ELF-1 (cell line): ENCODE measurements around the gene ARID3A.

ENCODE experiments used
- DNase-seq: peaks from one replicate; pipeline ENCODE4 v3.0.0-alpha.2; 2016; ENCODE audit warnings: low read depth, low spot score

ARID3A gene

GRCh38 chr19:960601-960938, 34.7 kb downstream of the ARID3A start:
- DNase-seq = no peak

DNA sequence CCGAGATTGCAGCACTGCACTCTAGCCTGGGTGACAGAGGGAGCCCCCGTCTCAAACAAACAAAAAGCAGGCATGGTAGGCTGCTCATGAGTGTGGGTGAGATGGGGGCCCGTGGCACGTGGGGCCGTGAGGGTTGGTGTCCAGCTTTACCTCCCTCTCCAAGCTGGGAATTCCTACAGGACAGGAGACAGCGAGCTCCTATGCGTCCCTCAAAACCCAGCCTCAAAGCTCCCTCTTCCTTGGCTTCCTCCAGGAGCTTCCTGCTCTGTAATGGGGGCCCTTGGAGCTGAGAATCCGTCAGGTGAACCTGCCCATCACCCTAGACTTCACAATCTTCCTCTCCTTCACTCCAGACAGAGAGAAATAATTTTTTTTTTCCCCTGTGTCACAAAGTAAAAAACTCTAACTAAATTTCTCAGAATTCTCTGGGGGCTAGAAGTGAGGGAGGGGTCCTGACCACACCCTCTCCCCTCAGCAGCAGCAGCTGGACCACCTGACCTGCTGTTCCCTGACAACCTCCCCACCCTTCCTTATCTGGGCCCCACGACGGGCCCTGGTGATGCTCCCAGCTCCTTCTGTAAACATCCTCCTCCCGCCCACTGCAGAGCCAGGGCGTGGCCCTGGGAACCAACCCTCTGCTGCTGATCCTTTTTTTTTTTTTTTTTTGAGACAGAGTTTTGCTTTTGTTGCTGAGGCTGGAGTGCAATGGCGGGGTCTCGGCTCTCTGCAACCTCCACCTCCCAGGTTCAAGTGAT, 36.2 kb downstream of the ARID3A start:
- peak; percentile 32 for DNase-seq

DNA sequence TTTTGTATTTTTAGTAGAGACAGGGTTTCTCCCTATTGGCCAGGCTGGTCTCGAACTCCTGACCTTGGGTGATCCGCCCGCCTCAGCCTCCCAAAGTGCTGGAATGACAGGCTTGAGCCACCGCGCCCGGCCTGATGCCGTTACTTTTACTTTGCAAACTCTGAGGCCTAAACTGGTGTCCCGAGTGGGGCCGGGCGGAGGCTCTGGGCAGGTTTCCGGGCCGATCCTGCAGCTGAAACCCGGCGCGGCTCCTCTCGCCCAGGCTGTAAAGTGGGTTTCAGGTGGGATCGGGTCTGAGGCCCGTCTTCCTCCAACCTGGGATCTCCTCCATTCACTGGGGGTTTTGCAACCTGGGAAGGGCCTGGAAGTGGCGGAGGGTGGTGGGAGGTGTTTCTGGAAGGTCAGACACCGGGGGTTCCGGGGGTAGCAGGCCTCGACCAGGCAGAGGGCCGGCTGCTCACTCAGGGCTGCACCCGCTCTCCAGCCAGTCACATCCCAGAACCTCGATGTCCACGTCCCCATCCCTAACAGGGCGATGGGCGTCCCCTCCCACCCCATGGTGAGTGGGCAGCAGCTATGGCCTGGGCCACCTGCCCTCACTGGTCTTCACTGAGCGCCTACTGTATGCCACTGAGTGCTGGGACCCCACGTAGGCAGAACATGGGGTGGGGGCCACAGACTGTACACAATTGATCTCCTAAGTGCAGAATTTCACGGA, 37.0 kb downstream of the ARID3A start:
- DNase-seq = no peak

DNA sequence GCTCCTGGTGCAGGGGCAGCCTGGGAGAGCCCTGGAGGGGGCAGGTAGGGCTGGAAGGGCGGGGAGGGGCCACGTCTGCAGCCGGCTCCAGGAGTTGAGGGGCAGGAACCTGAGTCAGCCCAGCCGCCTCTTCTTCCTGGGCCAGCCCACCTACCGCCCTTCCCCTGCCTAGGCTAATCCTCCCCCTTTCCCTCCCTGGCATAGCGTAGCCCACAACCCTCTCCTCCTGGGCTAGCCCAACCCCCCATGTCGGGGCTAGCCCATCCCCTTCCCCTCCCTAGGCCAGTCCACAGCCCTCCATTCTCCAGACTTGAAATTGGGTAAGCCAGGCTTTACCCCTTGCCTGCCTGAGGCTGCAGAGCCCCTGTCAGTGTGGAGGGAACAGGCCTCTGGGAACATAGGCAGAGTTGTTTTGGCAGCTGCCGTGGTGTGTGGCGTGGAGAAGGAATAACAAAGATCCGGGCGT, 37.7 kb downstream of the ARID3A start:
- DNase-seq = peak; percentile 69

GRCh38 chr19:964116-964520, 38.3 kb downstream of the ARID3A start:
- no peak for DNase-seq

- DNase-seq = no peak
These were observed 39.2 kb downstream of the ARID3A start for GRCh38 chr19:964761-965694.

GRCh38 chr19:966485-967088, 40.8 kb downstream of the ARID3A start:
- DNase-seq = no peak

DNA sequence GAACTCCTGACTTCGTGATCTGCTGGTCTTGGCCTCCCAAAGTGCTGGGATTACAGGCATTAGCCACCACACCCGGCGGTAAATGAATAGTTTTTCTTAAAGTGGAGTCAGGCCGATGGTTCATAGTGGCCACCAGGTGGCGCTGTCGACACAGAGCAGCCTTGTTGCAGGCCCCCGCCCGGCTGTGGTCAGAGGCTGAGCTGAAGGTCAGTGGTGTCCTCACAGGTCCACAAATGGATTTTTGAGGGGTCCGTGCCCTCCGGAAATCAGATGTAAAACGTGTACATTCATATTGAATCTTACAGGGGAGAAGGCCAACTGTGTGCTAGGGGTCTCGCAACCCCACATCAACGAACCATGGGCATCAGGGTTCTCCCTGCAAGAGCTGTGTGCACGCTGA, 44.9 kb downstream of the ARID3A start:
- peak; percentile 77 for DNase-seq

DNA sequence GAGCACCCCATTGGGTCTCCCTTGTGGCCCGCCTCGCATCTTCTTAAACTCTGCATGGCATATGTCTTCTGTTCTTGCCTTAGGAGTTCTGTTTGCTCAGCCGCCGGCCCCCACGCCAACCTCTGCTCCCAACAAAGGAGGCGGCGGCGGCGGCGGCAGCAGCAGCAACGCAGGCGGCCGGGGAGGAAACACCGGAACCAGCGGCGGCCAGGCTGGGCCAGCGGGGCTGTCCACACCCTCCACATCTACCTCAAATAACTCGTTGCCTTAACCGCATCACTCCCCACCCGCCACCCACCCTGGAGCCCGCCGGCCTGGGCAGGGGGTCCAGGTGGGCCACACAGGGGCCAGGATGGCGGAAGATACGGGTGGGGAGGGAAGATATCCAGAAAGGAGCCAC, 46.0 kb downstream of the ARID3A start:
- DNase-seq = no peak

- DNase-seq = no peak
These were observed 46.4 kb downstream of the ARID3A start for GRCh38 chr19:972281-972680.

DNA sequence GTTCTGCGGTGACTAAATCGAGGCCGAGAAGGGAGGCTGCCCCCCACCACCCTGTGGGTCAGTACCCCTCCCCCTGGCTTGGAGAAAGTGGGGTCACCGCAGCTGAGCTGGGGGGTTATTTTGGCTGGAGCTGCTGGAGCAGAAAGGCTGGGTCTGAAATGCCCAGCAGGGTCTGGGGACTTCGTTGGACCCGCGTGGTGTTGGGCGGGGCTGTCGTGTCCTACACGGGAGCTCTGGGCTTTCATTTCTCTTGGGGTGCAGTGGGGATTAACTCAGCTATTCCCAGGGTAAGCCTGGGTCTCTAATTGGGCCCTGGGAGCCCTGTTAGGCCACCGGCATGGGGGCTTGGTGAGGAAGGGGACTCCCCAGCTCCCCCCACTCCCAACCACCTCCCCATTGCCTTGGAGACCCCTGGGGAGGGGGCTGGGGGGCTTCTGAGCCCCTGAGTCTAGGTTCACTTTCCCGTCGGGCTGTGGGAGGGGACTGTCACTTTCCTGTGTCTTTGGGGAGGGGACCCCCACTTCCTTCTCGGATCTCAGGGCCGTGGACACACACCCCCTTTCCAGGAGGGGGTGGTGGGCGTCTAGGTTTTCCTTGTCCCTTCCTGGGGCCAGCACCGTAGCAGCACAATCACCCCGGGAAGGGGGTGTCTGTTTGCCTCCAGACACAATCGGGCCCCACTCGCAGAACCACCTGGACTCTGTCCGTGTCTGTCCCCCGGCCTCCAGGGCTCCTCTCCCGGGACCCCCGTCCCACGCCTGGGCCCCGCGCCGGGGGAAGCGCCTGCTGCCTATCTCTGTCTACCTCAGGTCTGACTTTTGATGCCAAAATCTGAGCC, 48.1 kb downstream of the ARID3A start:
- no peak for DNase-seq

DNA sequence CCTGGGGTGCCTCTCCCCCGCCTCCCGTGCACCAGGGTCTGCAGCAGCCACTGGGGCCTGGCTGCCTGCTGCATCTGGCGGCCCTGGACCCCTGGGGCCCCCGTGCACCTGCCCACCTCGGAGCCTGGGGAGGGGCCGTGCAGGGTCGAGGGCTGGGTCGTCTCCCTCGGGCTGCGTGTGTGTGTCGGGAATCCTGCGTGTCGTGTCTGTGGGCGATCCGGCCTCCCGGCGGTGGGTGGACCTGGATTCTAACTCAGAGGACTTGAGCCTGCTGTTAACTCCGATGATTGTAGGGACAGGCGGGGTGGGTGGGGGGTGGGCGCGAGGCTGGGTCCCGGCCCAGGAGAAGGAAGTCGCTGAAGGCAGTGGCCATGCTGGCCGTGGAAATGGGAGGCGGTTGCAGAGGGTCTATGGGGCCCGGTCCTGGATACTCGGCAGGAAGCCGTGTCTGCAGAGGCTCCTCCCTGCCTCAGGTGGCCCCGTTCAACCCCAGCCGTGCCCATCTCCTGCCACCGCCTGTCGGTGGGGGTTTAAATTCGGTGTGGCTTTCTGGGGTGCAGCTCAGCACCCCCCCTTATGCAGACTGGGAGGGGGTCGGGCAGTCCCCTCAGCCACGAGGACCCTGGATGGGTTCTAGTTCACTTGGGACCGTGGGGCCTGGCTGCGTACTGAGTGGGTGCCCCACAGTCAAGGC, 48.9 kb downstream of the ARID3A start:
- DNase-seq = no peak

DNA sequence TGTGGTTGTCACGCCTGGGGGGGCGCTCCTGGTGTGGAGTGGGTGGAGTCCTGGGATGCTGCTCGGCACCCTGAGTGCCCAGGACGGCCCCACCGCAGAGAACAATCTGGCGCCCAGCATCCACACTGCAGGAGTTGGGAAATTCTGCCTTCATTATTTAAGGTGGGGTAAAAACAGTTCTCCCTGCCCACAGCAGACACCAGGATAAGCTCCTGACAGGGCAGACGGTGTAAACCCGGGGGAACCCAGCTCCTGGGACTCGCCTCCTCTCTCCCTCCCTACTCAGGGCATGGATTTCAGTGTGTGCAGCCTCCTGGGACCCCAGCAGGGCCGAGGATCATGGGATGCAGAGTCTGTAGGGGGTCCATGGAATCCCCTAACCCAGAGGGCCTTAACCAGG, 50.6 kb downstream of the ARID3A start:
- no peak for DNase-seq

GRCh38 chr19:977058-977464, 51.2 kb downstream of the ARID3A start:
- DNase-seq = no peak

- no peak for DNase-seq
These were observed 53.5 kb downstream of the ARID3A start for GRCh38 chr19:979318-979741.

DNA sequence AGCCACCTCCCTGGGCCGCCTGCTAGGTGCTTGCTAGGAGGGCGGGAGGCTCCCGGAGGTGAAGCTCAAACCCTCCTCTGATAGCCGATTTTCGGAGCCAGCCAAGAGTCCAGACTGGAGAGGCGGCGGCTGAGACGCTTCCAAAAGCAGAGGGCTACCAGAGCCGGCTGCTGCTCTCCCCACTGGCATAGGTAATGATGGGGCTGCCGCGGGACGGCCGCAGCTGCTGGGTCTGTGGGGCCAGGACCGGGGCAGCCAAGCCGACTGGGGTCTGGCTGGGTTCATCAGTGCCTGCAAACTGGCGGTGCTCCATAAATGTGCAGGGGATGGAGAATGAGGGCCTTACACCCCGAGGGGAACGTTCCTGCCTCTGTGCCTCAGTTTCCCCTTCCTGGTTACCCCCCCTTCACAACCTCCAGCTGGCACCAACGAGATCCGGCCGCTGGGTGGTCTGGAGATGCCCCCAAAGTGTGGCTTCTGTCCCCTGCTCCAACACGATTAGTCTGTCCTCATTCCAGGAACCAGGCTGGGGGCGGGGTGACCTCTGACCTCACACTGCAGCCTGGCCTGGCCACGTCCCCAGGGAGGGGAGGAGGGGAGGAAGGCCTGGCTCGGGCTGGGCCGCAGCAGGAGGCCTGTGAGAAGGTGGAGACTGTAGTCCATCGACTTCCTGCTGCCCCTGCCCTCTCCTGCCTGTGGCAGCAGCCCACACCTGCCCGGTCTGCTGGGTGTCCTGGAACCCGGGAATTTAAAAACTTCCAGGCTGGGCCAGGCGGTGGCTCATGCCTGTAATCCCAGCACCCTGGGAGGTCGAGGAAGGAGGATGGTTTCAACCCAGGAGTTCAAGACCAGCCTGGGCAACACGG, 54.5 kb downstream of the ARID3A start:
- peak; percentile 95 for DNase-seq

- DNase-seq = peak; percentile 88
These were observed 56.8 kb downstream of the ARID3A start for GRCh38 chr19:982567-983170.

DNA sequence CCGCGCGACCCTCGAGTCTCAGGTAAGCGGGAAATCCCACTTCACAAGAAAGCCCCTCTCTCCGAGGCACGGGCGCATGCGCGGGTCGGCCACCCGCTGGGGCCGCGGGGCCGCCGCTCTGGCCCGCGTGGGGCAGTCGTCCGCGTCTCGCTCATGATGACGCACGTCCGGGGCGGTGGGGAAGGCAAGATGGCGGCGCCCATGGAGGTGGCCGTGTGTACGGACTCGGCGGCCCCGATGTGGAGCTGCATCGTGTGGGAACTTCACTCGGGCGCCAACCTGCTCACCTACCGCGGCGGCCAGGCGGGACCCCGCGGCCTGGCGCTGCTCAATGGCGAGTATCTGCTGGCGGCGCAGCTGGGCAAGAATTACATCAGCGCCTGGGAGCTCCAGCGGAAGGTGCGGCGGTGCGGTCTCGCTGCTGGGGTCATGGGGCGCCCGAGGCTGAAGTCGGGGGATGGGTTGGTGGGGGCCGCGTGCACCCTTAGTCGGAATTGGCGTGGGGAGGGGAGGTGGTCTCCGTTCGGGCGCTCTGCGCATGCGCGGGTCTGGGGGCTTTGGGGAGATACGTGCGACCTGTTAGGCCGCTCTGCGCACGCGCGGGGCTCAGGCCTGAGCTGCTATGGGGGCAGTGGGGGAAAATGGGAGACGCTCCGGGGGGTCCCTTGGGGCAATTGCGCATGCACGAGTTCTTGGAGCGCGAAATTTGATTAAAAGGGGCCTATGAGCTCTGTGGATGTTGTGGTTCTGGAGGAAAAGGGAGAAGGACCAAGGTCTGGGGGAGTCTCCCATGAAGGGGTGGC, 58.5 kb downstream of the ARID3A start, which contains the start of gene WDR18:
WDR18 (plus strand) TSS at position 181 of the 803 bp plus-strand sequence; CDS start at position 190, 9 bp downstream.
- peak; percentile 90 for DNase-seq
